DOHH2 (cell line): ENCODE measurements around the gene KRTAP10-9.

Source experiments
- H3F3A ChIP-seq: fragments of 200-600 bp; sonication (generic), shearing (Covaris generic); 2 replicates; pipeline ENCODE4 v1.6.0; 2016; ENCODE audit warnings: antibody characterized with exemption, mild to moderate bottlenecking; ENCODE audit not compliant: control insufficient read depth, insufficient read depth
- H3K27ac ChIP-seq: fragments of 200-600 bp; sonication (generic); 2 replicates; pipeline ENCODE4 v1.5.1; 2014; ENCODE audit warnings: low read depth, mild to moderate bottlenecking, low read length, moderate library complexity
- H3K27me3 ChIP-seq: fragments of 200-600 bp; sonication (generic); 2 replicates; pipeline ENCODE4 v1.6.1; 2014; ENCODE audit warnings: mild to moderate bottlenecking, low read length, mixed read lengths; ENCODE audit not compliant: control insufficient read depth
- H3K36me3 ChIP-seq: fragments of 200-600 bp; sonication (generic); 2 replicates; pipeline ENCODE4 v1.6.1; 2014; ENCODE audit warnings: mild to moderate bottlenecking, low read length, moderate library complexity, mixed read lengths; ENCODE audit not compliant: control insufficient read depth
- H3K4me1 ChIP-seq: fragments of 200-600 bp; sonication (generic); 2 replicates; pipeline ENCODE4 v1.6.1; 2014; ENCODE audit warnings: mild to moderate bottlenecking, low read length, mixed read lengths; ENCODE audit not compliant: control insufficient read depth
- H3K4me2 ChIP-seq: fragments of 200-600 bp; sonication (generic); 2 replicates; pipeline ENCODE4 v1.6.0; 2014; ENCODE audit warnings: mild to moderate bottlenecking, low read length, moderate library complexity
- H3K4me3 ChIP-seq: fragments of 200-600 bp; sonication (generic); 2 replicates; pipeline ENCODE4 v1.5.1; 2014; ENCODE audit warnings: mild to moderate bottlenecking, low read length, mixed read lengths
- H3K79me2 ChIP-seq: fragments of 200-600 bp; sonication (generic); 2 replicates; pipeline ENCODE4 v1.6.1; 2014; ENCODE audit warnings: mild to moderate bottlenecking, low read length, mixed read lengths; ENCODE audit not compliant: control insufficient read depth
- H3K9me2 ChIP-seq: fragments of 200-600 bp; sonication (generic); replicated peaks from 2 replicates; pipeline ENCODE4 v1.6.1; 2014; ENCODE audit warnings: mild to moderate bottlenecking, low read length, mixed read lengths; ENCODE audit not compliant: control insufficient read depth
- H3K9me3 ChIP-seq: fragments of 200-600 bp; sonication (generic); 2 replicates; pipeline ENCODE4 v1.6.1; 2014; ENCODE audit warnings: antibody characterized with exemption, low read length, mixed read lengths; ENCODE audit not compliant: control insufficient read depth, insufficient read depth
- H4K20me1 ChIP-seq: fragments of 200-600 bp; sonication (generic); 2 replicates; pipeline ENCODE4 v1.6.0; 2014; ENCODE audit warnings: low read depth, mild to moderate bottlenecking, antibody characterized with exemption, low read length, moderate library complexity; ENCODE audit not compliant: control insufficient read depth, insufficient read depth
- EZH2phosphoT487 ChIP-seq: fragments of 200-600 bp; sonication (generic); IDR thresholded peaks from 2 replicates; pipeline ENCODE4 v1.6.1; 2017; ENCODE audit warnings: borderline replicate concordance, mild to moderate bottlenecking, antibody characterized with exemption, low read length, moderate library complexity, mixed read lengths
- TF ChIP-seq, protein P1 (sequence below): fragments of 200-600 bp; sonication (generic); IDR thresholded peaks from one replicate; pipeline ENCODE4 v1.5.1; 2014; ENCODE audit warnings: antibody characterized with exemption, mild to moderate bottlenecking, low read depth, low read length; ENCODE audit not compliant: poor library complexity, severe bottlenecking

Gene KRTAP10-9

DNA sequence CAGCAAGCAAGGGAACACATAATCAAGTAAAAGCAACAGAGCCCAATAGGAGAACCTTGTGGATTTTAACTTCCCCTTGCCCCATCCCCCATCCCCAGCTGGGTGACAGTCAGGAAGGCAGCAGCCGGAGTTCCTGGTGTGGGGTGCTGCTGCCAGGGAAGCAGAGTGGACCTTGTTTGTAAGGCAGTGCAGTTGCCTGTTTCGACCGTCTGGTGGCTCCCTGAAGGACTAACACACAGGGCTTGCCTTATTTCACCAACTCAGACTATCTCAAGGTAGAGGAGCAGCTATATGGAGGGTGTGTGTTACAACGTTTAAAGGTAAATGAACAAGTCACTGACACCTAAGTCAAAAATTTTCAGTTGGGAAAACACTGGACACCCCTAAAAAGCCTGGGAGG lies 8.4 kb upstream of the KRTAP10-9 start:
- no peaks in the 10 kb centered on the region for H3K9me2 ChIP-seq
- no peak overlapping the region for H3K4me3 ChIP-seq
- H3K4me1 ChIP-seq, result peaks cover 11% of the 10 kb centered on the region
- H4K20me1 ChIP-seq, result no peaks in the 10 kb centered on the region
- H3K36me3 ChIP-seq, result no peaks in the 10 kb centered on the region
- H3K9me3 ChIP-seq, result peaks cover 15% of the 10 kb centered on the region
- H3F3A ChIP-seq, result no peaks in the 10 kb centered on the region
- TF ChIP-seq, protein P1, sequence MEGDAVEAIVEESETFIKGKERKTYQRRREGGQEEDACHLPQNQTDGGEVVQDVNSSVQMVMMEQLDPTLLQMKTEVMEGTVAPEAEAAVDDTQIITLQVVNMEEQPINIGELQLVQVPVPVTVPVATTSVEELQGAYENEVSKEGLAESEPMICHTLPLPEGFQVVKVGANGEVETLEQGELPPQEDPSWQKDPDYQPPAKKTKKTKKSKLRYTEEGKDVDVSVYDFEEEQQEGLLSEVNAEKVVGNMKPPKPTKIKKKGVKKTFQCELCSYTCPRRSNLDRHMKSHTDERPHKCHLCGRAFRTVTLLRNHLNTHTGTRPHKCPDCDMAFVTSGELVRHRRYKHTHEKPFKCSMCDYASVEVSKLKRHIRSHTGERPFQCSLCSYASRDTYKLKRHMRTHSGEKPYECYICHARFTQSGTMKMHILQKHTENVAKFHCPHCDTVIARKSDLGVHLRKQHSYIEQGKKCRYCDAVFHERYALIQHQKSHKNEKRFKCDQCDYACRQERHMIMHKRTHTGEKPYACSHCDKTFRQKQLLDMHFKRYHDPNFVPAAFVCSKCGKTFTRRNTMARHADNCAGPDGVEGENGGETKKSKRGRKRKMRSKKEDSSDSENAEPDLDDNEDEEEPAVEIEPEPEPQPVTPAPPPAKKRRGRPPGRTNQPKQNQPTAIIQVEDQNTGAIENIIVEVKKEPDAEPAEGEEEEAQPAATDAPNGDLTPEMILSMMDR, result no peak
- no peak for TF ChIP-seq EZH2phosphoT487
- no peak overlapping the region for H3K27ac ChIP-seq
- no peaks in the 10 kb centered on the region for H3K27me3 ChIP-seq
- no peak overlapping the region for H3K4me2 ChIP-seq
- H3K79me2 ChIP-seq, result no peaks in the 10 kb centered on the region

DNA sequence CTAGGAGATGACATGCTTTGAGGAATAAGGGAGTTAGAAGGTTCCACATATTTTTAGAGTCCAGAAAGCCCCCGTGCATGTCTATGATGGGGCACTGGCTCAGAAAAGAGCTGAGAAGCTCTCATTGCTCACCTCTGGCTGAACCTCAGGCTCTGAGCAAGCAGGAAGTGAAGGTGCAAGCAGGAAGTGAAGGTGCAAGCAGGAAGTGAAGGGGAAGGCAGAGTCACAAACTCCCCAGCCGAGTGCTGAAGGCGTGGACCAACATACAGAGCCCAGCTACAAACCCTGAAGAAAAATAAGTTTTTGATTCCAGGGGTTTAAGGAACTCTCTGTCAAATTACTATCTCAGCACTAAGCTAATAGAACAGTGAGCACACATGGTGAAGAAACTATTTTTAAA lies 8.0 kb upstream of the KRTAP10-9 start:
- H3K4me3 ChIP-seq, result no peak overlapping the region
- no peak overlapping the region for H3K4me2 ChIP-seq
- H3K9me3 ChIP-seq, result peaks cover 17% of the 10 kb centered on the region
- no peaks in the 10 kb centered on the region for H4K20me1 ChIP-seq
- H3K9me2 ChIP-seq, result no peaks in the 10 kb centered on the region
- TF ChIP-seq, protein P1, result no peak
- TF ChIP-seq EZH2phosphoT487, result no peak
- H3K27ac ChIP-seq, result no peak overlapping the region
- H3K4me1 ChIP-seq, result peaks cover 11% of the 10 kb centered on the region
- no peaks in the 10 kb centered on the region for H3K27me3 ChIP-seq
- H3F3A ChIP-seq, result no peaks in the 10 kb centered on the region
- H3K36me3 ChIP-seq, result no peaks in the 10 kb centered on the region
- H3K79me2 ChIP-seq, result no peaks in the 10 kb centered on the region

DNA sequence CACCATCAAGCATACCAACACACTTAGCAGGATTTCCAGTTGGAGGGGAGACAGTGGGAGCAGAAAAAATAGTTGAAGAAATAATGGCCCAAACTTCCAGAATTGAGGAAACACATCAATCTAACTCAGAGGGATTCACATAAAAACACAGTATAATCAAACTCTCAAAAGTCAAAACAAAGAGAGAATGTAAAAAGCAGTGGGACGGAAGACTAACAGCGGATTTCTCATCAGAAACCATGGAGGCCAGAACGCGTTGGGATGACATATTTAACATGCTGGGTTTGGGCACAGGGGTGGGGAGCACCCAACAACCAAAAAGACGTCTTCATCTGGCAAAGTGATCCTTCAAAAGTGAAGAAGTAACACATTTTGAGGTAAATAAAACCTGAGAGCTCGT lies 7.0 kb upstream of the KRTAP10-9 start:
- H3K9me2 ChIP-seq, result no peaks in the 10 kb centered on the region
- no peak overlapping the region for H3K4me3 ChIP-seq
- H3K27me3 ChIP-seq, result no peaks in the 10 kb centered on the region
- no peak overlapping the region for H3K4me2 ChIP-seq
- H3K79me2 ChIP-seq, result no peaks in the 10 kb centered on the region
- no peaks in the 10 kb centered on the region for H3F3A ChIP-seq
- no peaks in the 10 kb centered on the region for H4K20me1 ChIP-seq
- no peaks in the 10 kb centered on the region for H3K36me3 ChIP-seq
- H3K9me3 ChIP-seq, result peaks cover 23% of the 10 kb centered on the region
- H3K4me1 ChIP-seq, result peaks cover 11% of the 10 kb centered on the region
- H3K27ac ChIP-seq, result no peak overlapping the region
- no peak for TF ChIP-seq EZH2phosphoT487
- TF ChIP-seq, protein P1, result no peak

DNA sequence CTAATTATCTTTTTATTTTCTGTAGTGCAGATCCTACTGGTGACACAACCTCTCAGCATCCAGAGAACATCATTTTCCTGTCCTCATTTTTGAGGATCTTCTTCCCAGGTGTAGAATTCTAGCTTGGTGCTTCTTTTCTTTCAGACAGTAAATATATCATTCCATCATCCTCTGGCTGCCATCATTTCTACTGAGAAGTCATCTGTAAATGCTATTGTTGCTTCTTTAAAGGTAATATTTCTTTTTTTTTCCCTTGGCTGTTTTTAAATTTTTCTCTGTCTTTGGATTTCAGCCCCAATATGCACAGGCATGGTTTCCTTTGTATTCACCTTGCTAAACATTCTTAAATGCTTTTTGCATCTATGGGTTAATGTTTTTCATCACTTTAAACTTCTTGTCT lies 3.3 kb upstream of the KRTAP10-9 start:
- Histone ChIP-seq H3K4me3 (no peak overlapping the region), H4K20me1 (no peaks in the 10 kb centered on the region), H3K9me2 (no peaks in the 10 kb centered on the region), H3K27ac (no peak overlapping the region), H3K4me2 (no peak overlapping the region), H3F3A (no peaks in the 10 kb centered on the region), H3K27me3 (no peaks in the 10 kb centered on the region), H3K79me2 (no peaks in the 10 kb centered on the region), H3K9me3 (peaks cover 36% of the 10 kb centered on the region), H3K36me3 (no peaks in the 10 kb centered on the region), H3K4me1 (peaks cover 7% of the 10 kb centered on the region)
- TF ChIP-seq EZH2phosphoT487, result no peak
- TF ChIP-seq, protein P1, result no peak
